ENCODE measurements around the gene MYH10.

GRCh38 chr17:8668176-8668740 is 37.7 kb upstream of the MYH10 start:
- no peak for TF ChIP-seq EZH2 (IDR thresholded peaks at IDR 0.05; ENCODE audit: low read depth)
- TF ChIP-seq, protein P1, sequence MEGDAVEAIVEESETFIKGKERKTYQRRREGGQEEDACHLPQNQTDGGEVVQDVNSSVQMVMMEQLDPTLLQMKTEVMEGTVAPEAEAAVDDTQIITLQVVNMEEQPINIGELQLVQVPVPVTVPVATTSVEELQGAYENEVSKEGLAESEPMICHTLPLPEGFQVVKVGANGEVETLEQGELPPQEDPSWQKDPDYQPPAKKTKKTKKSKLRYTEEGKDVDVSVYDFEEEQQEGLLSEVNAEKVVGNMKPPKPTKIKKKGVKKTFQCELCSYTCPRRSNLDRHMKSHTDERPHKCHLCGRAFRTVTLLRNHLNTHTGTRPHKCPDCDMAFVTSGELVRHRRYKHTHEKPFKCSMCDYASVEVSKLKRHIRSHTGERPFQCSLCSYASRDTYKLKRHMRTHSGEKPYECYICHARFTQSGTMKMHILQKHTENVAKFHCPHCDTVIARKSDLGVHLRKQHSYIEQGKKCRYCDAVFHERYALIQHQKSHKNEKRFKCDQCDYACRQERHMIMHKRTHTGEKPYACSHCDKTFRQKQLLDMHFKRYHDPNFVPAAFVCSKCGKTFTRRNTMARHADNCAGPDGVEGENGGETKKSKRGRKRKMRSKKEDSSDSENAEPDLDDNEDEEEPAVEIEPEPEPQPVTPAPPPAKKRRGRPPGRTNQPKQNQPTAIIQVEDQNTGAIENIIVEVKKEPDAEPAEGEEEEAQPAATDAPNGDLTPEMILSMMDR (conservative IDR thresholded peaks at IDR 0.05): no peak

Data from PC-9 (cell line).